ENCODE results near the gene ANK2.

The ANK2 gene

GRCh38 chr4:113293043-113293560 is 243.6 kb downstream of the ANK2 start:
- peak; percentile 57 for DNase-seq

DNA sequence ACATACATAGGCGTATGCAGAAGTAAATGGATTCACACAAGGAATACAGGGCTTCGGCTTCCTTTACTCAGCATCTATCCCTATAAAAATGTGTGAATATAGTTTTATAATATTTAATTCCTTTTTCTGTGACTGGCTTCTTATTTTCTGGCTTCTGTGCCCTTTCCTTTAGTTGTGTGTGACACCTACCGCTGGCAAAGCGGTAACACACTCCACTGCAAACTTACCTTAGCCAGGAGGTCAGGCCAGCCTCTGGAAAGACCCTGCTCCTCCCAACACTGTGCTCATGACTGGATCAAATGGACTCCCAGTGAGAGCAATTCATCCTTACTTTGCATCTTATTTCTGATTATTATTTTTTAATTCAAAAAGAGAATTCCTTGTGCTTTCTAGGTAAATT is 244.2 kb downstream of the ANK2 start:
- no peak for DNase-seq

DNA sequence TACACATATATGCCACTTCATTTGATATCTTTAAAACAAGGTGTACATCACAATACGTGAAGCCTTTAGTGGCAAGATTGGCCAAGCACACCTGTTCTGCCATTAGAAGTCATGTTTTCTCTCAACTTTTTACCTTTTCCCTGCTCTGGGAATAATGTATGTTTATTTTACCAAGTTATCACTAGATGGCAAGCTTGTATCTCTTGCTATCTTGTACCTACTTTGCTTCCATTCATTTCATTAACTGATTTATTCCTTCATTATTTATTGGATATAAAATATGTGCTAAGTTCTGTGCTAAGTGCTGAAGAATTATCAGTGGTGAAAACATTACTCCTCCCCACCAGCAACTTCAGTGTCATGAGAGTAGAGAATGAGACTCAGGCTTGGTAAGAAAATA is 245.5 kb downstream of the ANK2 start:
- no peak for DNase-seq

- DNase-seq = no peak
Observed at GRCh38 chr4:113300471-113300928, 251.0 kb downstream of the ANK2 start.

- no peak for DNase-seq
Observed at GRCh38 chr4:113302051-113302450, 252.6 kb downstream of the ANK2 start.

DNA sequence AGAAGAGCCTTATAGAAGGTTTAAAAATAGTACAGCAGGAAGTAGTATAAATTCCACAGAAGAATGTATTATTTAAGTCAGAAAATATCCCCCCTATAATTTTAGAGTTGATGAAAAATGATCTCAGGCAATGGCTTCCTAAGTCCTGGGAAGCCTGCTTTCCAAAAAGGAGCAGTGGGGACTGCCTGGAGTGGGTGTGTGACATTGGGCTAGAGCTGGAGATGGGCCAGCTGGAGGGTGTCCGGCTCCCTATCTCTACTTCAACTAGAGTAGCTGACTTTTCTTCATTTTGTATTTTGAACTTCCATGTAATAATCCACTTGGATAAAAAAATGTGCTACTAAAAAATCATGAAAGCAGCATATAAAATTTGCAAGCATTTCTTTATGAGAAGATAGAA is 253.9 kb downstream of the ANK2 start:
- DNase-seq = no peak

GRCh38 chr4:113311047-113311446 is 261.6 kb downstream of the ANK2 start:
- DNase-seq = no peak

GRCh38 chr4:113312529-113312928 is 263.1 kb downstream of the ANK2 start:
- no peak for DNase-seq

GRCh38 chr4:113314426-113314825 is 265.0 kb downstream of the ANK2 start:
- no peak for DNase-seq

DNA sequence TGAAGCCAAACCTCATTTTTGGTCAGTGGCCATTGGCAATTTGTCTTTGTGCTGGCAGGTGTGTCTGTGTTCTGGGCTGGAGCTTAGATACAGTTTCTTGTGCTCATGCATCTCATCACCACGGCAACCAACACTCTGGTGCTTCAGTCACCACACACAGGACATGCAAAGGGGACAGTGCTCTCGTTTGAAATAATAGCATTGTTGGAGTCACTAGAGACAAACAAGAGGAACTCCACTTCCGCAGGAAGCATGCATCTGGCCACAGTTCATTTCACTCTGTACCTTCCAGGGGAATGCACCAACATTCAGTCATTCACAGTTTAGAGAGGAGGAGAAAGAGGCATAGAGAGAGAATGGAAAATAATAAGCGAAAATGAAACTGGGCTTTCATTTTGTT is 267.4 kb downstream of the ANK2 start:
- no peak for DNase-seq

DNA sequence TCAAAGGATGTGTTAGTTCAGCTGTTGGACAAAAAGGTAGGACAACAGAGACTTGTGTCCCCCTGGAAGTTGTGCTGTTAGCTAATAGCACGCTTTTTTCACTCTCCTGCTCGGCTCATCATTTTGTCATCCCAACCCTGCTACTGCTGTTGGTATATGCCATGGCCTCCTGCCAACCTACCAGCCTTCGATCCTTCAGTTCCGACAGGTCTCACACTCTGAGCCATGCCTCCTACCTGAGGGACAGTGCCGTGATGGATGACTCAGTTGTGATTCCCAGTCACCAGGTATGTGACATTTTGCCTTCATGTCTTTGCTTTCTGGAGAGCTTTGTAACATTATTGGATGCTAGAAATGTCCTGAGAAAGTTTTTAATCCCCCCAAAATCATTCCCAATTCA is 268.1 kb downstream of the ANK2 start:
- no peak for DNase-seq

- no peak for DNase-seq
Observed at GRCh38 chr4:113322736-113323135, 273.3 kb downstream of the ANK2 start.

DNA sequence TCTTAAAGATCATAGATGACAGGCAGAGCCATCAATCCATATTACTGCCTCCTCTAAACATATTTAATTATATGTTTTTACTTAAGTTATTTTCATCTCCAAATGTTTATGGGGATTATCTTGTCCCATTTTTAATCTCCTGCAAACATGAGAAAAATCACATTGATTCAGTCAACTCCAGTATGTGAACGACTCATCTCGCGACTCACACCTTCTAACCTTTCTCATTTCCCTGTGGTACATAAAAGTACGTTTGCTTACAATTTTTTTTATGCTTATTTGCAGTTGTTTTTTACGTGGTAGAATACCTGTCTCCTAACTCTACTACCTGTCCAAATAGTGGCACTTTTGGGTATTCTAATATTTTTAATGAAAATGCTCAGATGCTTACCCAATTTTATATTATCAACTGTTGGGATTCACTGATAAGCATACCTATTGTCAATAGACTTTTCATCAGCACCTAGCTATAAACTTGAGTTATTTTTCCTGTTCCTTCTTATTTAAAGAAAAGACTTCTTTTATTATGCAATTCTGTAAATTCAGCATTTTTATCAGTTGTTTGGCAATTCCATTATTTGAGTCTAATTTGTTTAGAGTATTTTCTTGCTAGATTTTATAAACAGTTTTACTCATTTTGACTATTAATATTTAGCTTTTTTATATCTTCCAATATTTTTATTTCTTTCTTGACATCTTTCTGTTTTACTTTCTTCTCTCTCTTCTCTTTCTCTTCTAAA is 276.6 kb downstream of the ANK2 start:
- no peak for DNase-seq

GRCh38 chr4:113327494-113327893 is 278.0 kb downstream of the ANK2 start:
- DNase-seq = peak; percentile 35

- peak; percentile 54 for DNase-seq
Observed at GRCh38 chr4:113328514-113328913, 279.1 kb downstream of the ANK2 start.

DNA sequence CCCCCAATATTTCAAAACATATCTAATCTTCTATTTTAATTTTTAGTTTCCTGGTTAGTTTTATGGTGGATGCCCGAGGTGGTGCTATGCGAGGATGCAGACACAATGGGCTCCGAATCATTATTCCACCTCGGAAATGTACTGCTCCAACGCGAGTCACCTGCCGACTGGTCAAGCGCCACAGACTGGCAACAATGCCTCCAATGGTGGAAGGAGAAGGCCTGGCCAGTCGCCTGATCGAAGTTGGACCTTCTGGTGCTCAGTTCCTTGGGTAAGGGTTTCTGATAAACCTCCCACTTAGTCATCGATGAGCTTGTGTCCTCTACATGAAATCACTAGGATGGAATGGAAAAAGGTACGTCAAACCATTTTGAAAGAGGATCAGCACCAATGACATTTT is 280.7 kb downstream of the ANK2 start:
- no peak for DNase-seq

DNA sequence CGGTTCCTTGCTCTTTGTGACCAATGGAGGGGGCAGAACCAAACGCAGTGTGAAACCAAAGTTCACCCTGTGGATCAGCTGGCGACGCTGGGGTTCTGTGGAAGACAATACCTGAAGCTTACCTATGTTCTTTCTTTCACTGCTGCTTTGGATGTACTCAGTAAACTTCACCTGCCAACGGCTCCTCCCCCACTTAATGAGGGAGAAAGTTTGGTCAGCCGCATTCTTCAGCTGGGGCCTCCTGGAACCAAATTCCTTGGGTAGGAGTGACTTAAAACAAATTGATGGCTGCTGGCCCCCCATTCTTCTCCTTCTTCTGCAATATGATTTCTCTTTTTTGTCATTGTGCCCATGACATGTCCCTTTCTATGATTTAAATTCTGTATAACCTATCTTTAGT is 282.4 kb downstream of the ANK2 start:
- DNase-seq = no peak

DNA sequence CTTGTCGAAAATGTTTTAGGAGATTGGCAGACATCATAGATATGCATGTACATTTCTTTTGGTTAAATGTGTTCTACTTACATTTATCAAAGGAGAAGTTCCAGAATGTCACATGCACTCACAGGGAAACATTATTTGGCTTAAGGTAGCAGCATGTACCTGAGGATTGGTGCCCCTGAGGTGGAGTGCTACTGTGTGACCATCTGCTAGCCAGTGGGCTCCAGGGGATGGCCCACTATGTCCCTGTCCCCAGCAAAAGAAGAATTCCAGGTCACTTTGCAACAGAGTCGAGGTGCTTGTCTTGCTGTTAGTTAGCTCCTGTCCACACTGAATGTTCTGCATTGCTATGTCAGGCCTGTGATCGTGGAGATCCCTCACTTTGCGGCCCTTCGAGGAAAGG is 283.2 kb downstream of the ANK2 start:
- DNase-seq = no peak

- DNase-seq = no peak
Observed at GRCh38 chr4:113335746-113336145, 286.3 kb downstream of the ANK2 start.

DNA sequence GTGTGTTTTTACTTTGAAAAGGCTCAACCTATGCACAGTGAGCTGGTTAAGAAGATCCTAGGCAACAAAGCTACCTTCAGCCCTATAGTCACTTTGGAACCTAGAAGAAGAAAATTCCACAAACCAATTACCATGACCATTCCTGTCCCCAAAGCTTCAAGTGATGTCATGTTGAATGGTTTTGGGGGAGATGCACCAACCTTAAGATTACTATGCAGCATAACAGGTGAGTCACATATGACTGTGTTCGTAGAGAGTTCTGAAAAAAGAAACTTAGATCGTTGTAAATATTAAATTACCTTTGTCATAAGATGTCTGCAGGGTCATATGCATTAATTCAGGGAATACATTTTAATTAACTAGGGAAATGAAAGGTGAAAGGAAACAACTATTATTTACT is 287.1 kb downstream of the ANK2 start:
- no peak for DNase-seq

DNA sequence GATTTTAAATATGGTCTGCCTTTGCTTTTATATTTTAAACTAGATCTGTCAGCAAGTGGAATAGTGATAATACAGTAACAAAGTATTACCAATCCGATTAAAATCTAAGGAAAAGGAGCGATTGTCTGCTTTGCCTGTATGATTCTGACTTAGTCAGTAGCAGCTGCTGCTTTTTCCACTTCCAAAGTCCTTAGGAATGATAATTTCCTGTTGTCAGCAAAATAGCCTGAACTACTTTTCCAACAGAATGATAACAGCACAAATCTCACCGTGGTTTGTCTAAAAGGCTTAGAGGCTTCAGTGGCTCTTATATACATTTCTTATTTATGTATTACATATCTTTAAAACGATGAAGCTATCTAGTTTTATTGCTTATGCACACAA is 290.0 kb downstream of the ANK2 start:
- DNase-seq = no peak

- no peak for DNase-seq
Observed at GRCh38 chr4:113344100-113344499, 294.6 kb downstream of the ANK2 start.

GRCh38 chr4:113347245-113347644 is 297.8 kb downstream of the ANK2 start:
- DNase-seq = no peak

DNA sequence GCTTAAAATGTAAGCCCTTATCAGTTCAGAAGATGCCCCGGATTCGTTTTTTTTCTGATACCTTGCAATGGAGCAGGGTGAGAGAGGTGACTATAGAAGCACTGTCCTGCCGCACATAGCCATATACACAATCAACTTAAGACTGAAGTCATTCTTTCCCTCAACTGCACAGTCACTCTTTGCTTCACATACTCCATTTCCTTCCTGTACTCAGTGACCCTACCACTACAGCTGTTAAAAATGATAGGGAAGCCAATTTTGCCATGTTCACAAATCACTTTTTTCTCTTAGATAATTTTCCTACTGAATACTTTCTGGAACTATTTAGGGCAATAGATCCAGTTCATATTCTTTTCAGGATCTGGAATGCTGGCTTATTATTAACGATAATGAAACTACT is 300.0 kb downstream of the ANK2 start:
- DNase-seq = no peak

DNA sequence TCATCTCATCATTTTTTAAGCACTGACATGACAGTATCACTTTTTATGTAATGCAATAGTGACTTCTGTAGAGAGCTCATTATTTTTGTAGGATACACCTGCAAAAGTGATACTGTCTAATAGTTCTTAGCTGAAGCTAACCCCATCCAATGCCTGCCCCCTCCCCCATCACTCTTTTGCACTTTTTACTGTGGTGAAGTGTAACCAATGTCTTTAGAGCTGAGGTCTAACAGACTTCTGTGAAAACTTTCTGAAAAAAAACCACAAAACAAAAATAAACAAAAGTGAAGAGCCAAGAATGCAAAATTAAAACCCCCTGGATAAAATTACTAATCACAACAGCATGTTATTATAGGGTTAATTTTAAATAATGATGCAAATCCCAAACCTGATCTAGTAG is 301.1 kb downstream of the ANK2 start:
- no peak for DNase-seq
